GM12878 (cell line): ENCODE data around the gene MIA. TPM values are rescaled to one million over a fixed set of nuclear protein-coding genes. Genes with fewer than 3 reads are reported as not detected.

Source experiments
- ATAC-seq: fragments of 200-7000 bp; cut with Tn5 transposase; 3 replicates; pipeline ENCODE4 v1.9.1; 2020; ENCODE audit warnings: mild to moderate bottlenecking, moderate library complexity
- BruUV-seq: library from RNA; stranded (reverse); fragments of 400-500 nt; replicated peaks from 2 replicates; lab custom pipeline; 2021; lab: Mats Ljungman, UMichigan
- CTCF ChIA-PET: fragments of 300-600 bp; sonication (Branson Sonifier 250); formaldehyde crosslinking; extraction: SDS; loops from one replicate; lab custom pipeline; 2021; ENCODE audit warnings: inconsistent platforms; lab: Yijun Ruan, JAX
- POLR2A ChIA-PET: fragments of 350-600 bp; formaldehyde crosslinking; extraction: SDS; loops from one replicate; lab custom pipeline; 2021; ENCODE audit warnings: inconsistent platforms; lab: Charles Lee
- RAD21 ChIA-PET: fragments of 300-600 bp; sonication (Branson Sonifier 250); formaldehyde crosslinking; loops from one replicate; lab custom pipeline; 2023; ENCODE audit warnings: antibody characterized with exemption; ENCODE audit not compliant: unreplicated experiment; lab: Charles Lee
- SMC1A ChIA-PET: fragments of 300-600 bp; sonication (Branson Sonifier 250); formaldehyde crosslinking; loops from one replicate; lab custom pipeline; 2023; ENCODE audit not compliant: unreplicated experiment, uncharacterized antibody; lab: Charles Lee
- DNase-seq: peaks from one replicate; pipeline ENCODE4 v3.0.0-alpha.2; 2011; ENCODE audit warnings: low read depth, low spot score
- FAIRE-seq: peaks from 3 replicates; lab custom pipeline; 2011; peaks lifted over from hg19 to GRCh38; lab: Jason Lieb, UNC
- H2AFZ ChIP-seq: 2 replicates; pipeline ENCODE4 v1.6.0; 2011; ENCODE audit warnings: low read depth, low read length, control low read depth; ENCODE audit not compliant: control insufficient read depth
- H3K27ac ChIP-seq: 2 replicates; pipeline ENCODE4 v1.5.1; 2011; ENCODE audit warnings: control low read depth; ENCODE audit not compliant: control insufficient read depth, insufficient read depth
- H3K27me3 ChIP-seq, 2 experiments: replicated peaks in 1 of 2; 2 replicates each; pipeline versions ENCODE4 v1.6.0 to v1.6.1; 2011; ENCODE audit warnings: low read length in 1 of 2; ENCODE audit not compliant: control insufficient read depth in 2 of 2, insufficient read depth in 2 of 2
- H3K36me3 ChIP-seq, 2 experiments: 2 replicates each; pipeline ENCODE4 v1.5.1; 2011; ENCODE audit warnings: low read length in 1 of 2; ENCODE audit not compliant: control insufficient read depth in 2 of 2, insufficient read depth in 2 of 2
- H3K4me1 ChIP-seq: 2 replicates; pipeline ENCODE4 v1.6.1; 2011; ENCODE audit warnings: mild to moderate bottlenecking, low read length, moderate library complexity, mixed read lengths; ENCODE audit not compliant: control insufficient read depth, insufficient read depth
- H3K4me2 ChIP-seq: 2 replicates; pipeline ENCODE4 v1.6.0; 2011; ENCODE audit warnings: control low read depth; ENCODE audit not compliant: control insufficient read depth, insufficient read depth
- H3K4me3 ChIP-seq: fragments of 200-600 bp; sonication (generic); 2 replicates; pipeline ENCODE4 v1.5.1; 2016
- H3K79me2 ChIP-seq: 2 replicates; pipeline ENCODE4 v1.6.0; 2011; ENCODE audit warnings: low read length; ENCODE audit not compliant: control insufficient read depth, insufficient read depth
- H3K9ac ChIP-seq: 2 replicates; pipeline ENCODE4 v1.8.0; 2011; ENCODE audit warnings: low read length, control low read depth, mixed read lengths; ENCODE audit not compliant: control insufficient read depth, insufficient read depth
- H3K9me3 ChIP-seq: replicated peaks from 3 replicates; pipeline ENCODE4 v1.5.1; 2011; ENCODE audit warnings: mild to moderate bottlenecking, low read length; ENCODE audit not compliant: control insufficient read depth, insufficient read depth
- H4K20me1 ChIP-seq: 2 replicates; pipeline ENCODE4 v1.6.0; 2011; ENCODE audit not compliant: control insufficient read depth, insufficient read depth
- CBX3 ChIP-seq: fragments of 200-600 bp; sonication (generic); IDR thresholded peaks from 2 replicates; pipeline ENCODE4 v1.6.1; 2016; ENCODE audit warnings: low read depth, borderline replicate concordance
- CREB1 ChIP-seq: IDR thresholded peaks from 2 replicates; pipeline ENCODE4 v1.6.1; 2012; ENCODE audit warnings: low read depth, mild to moderate bottlenecking, inconsistent platforms
- EP300 ChIP-seq, 2 experiments: fragments of 150-350 bp in 1 of 2; IDR thresholded peaks; 2 replicates each; pipeline ENCODE4 v1.6.1; 2011 to 2012; ENCODE audit warnings: low read depth in 2 of 2, low read length in 2 of 2, borderline replicate concordance in 1 of 2, improper control_type of control experiment in 1 of 2, inconsistent platforms in 1 of 2; ENCODE audit not compliant: control insufficient read depth in 1 of 2
- MYC ChIP-seq: IDR thresholded peaks from 2 replicates; pipeline ENCODE4 v1.6.1; 2011; ENCODE audit warnings: mild to moderate bottlenecking, low read length, moderate library complexity, inconsistent platforms; ENCODE audit not compliant: insufficient read depth, insufficient replicate concordance, insufficient read length, severe bottlenecking
- PBX3 ChIP-seq: IDR thresholded peaks from 2 replicates; pipeline ENCODE4 v1.6.1; 2011; ENCODE audit warnings: mild to moderate bottlenecking, low read depth, low read length, moderate library complexity; ENCODE audit not compliant: insufficient replicate concordance
- PML ChIP-seq: IDR thresholded peaks from 2 replicates; pipeline ENCODE4 v1.6.1; 2012; ENCODE audit warnings: low read length, inconsistent platforms
- POLR2A ChIP-seq: IDR thresholded peaks from 2 replicates; pipeline ENCODE4 v1.6.1; 2011; ENCODE audit warnings: low read depth, mild to moderate bottlenecking, low read length
- RB1 ChIP-seq: fragments of 450-650 bp; formaldehyde crosslinking; IDR thresholded peaks from 2 replicates; pipeline ENCODE4 v1.6.1; 2017; ENCODE audit warnings: mild to moderate bottlenecking, borderline replicate concordance
- RCOR1 ChIP-seq: conservative IDR thresholded peaks from 2 replicates; pipeline ENCODE4 v1.6.1; 2012; ENCODE audit warnings: low read depth, low read length, improper control_type of control experiment
- RELA ChIP-seq: fragments of 450-650 bp; IDR thresholded peaks from 2 replicates; pipeline ENCODE4 v1.8.0; 2014; ENCODE audit warnings: borderline replicate concordance; ENCODE audit not compliant: partially characterized antibody
- SRF ChIP-seq, 2 experiments: IDR thresholded peaks; 2 replicates each; pipeline ENCODE4 v1.6.1; 2011; ENCODE audit warnings: low read depth in 2 of 2, low read length in 2 of 2, mild to moderate bottlenecking in 1 of 2, moderate library complexity in 1 of 2
- SUPT20H ChIP-seq: IDR thresholded peaks from 2 replicates; pipeline ENCODE4 v1.6.1; 2011; ENCODE audit warnings: low read depth, mild to moderate bottlenecking, low read length, moderate library complexity, borderline replicate concordance; ENCODE audit not compliant: control insufficient read depth
- YBX1 ChIP-seq: fragments of 450-650 bp; IDR thresholded peaks from 2 replicates; pipeline ENCODE4 v1.6.1; 2016; ENCODE audit warnings: antibody characterized with exemption
- whole genome bisulfite sequencing: methylation state at CpG from one replicate; pipeline ENCODE4 v1.1.6; 2016; ENCODE audit warnings: low lambda C conversion rate; ENCODE audit not compliant: insufficient replicate concordance, insufficient coverage; ENCODE audit errors: missing lambda C conversion rate; 5-methylcytosine and 5-hydroxymethylcytosine counted together
- in situ Hi-C: fragments of 300-500 bp; cut with MboI; formaldehyde crosslinking; loops from 9 replicates; pipeline ENCODE4 v1.14.3; 2018; ENCODE audit warnings: mixed read lengths
- intact Hi-C: fragments of 100-400 bp; cut with micrococcal nuclease; formaldehyde crosslinking; loops from one replicate; pipeline ENCODE4 v1.14.2; 2022; ENCODE audit not compliant: unreplicated experiment
- polyA plus RNA-seq, 11 experiments: library from polyadenylated mRNA; depleted of rRNA in 4 of 11; unstranded in 6 of 11; stranded (reverse) in 5 of 11; fragments of >200 nt; fragmentation: Nextera tagmentation in 4 of 11; fragmentation: Illumina TruSeq in 1 of 11; extraction: Ambion mirVana in 4 of 11; extraction: Trizol in 1 of 11; gene quantifications; 1 replicate in 1 of 11; 2 replicates in 10 of 11; pipeline versions ENCODE4 v1.2.1 to v1.2.3, GENCODE V29; 2011 to 2016; ENCODE audit warnings: inconsistent platforms in 2 of 11, missing spikeins in 2 of 11, low read depth in 1 of 11
- total RNA-seq, 4 experiments: library from RNA; depleted of rRNA in 3 of 4; stranded (reverse); fragments of >200 nt in 3 of 4; fragmentation: Illumina TruSeq in 1 of 4; extraction: Trizol in 1 of 4; gene quantifications; 2 replicates each; pipeline versions ENCODE4 v1.2.1 to v1.2.3, GENCODE V29; 2013 to 2021

MIA gene
- total and polyA plus RNA-seq, 10 of the 15 experiments (the other 5 are each of a cell fraction or from before 2014, with no cell fraction given): 0.16 to 2.7 (median 1.4) TPM; not detected in 3

- no peaks in the 10 kb centered on the region for H3K36me3 ChIP-seq
- intact Hi-C loops: no loop called here
- TF ChIP-seq CREB1: no peak
- no peak for TF ChIP-seq YBX1
- no peak for TF ChIP-seq RELA
- no peak for TF ChIP-seq RB1
- TF ChIP-seq PBX3: no peak
- no peak for TF ChIP-seq MYC
- TF ChIP-seq POLR2A: no peak
- no peak for TF ChIP-seq CBX3
- no peak for TF ChIP-seq EP300 (IDR thresholded peaks at IDR 0.05; ENCODE audit: borderline replicate concordance in 1 of 2, control insufficient read depth in 1 of 2, low read depth in 2 of 2, low read length in 2 of 2)
- TF ChIP-seq SUPT20H: no peak
- no peak for TF ChIP-seq RCOR1
- TF ChIP-seq PML: no peak
- no peak for TF ChIP-seq SRF (IDR thresholded peaks at IDR 0.05; ENCODE audit: low read depth in 2 of 2, low read length in 2 of 2)
- TF ChIP-seq, all 136 proteins: peak for 0
- Histone ChIP-seq H3K27me3 (no peaks in the 10 kb centered on the region), H3K4me3 (no peak overlapping the region), H3K4me2 (no peak overlapping the region), H3K9ac (no peak overlapping the region), H3K4me1 (peaks cover 35% of the 10 kb centered on the region), H3K27ac (peak overlapping the region; percentile 9; the same call in 1 of the 2 replicates), H4K20me1 (no peaks in the 10 kb centered on the region), H2AFZ (no peak overlapping the region), H3K9me3 (no peaks in the 10 kb centered on the region), H3K79me2 (peaks cover 11% of the 10 kb centered on the region)
- ChIA-PET POLR2A (interaction anchor here (4.4 to 8.1 kb wide), 3 partner anchors 17 to 28 kb away, joined by 37 to 331 read pairs (median 83); partner anchors contain the start of genes ACTMAP, EGLN2 and SNRPA), RAD21 (interaction anchor here (0.6 to 4.2 kb wide), 2 partner anchors 26 to 65 kb away, joined by 3 to 29 read pairs; no protein-coding TSS in a partner anchor), CTCF (interaction anchor here (4.3 kb wide), 1 partner anchor 17 kb away, joined by 50 read pairs; the partner anchor contains the start of gene EGLN2), SMC1A (no interaction called here)
- no peak for FAIRE-seq
- DNase-seq: no peak
- BruUV-seq: no TSS peak
- 96% methylated on average over 5 of the region's 5 CpGs for WGBS
- in situ Hi-C loops: no loop called here
- no peak for ATAC-seq
These were observed 5.3 kb downstream of the MIA start for GRCh38 chr19:40780582-40780981.
